HAP-1 (cell line): ENCODE results near the gene OR52D1.

Source experiments
- DNase-seq, 2 experiments: peaks; one replicate each; pipeline ENCODE4 v3.0.0-alpha.2; 2016 to 2020; ENCODE audit warnings: low spot score in 2 of 2
- H3K27me3 ChIP-seq: fragments of 250-450 bp; sonication (Bioruptor Pico); 2 replicates; pipeline ENCODE4 v1.5.1; 2020; ENCODE audit warnings: low read depth, mild to moderate bottlenecking, moderate library complexity
- H3K36me3 ChIP-seq: fragments of 250-450 bp; sonication (Bioruptor Pico); replicated peaks from 2 replicates; pipeline ENCODE4 v1.5.1; 2020; ENCODE audit warnings: mild to moderate bottlenecking
- H3K4me1 ChIP-seq: fragments of 250-450 bp; sonication (Bioruptor Pico); 2 replicates; pipeline ENCODE4 v1.5.1; 2020; ENCODE audit warnings: mild to moderate bottlenecking
- H3K4me3 ChIP-seq: fragments of 250-450 bp; sonication (Bioruptor Pico); 2 replicates; pipeline ENCODE4 v1.5.1; 2020; ENCODE audit warnings: mild to moderate bottlenecking, moderate library complexity
- H3K9me3 ChIP-seq: fragments of 250-450 bp; sonication (Bioruptor Pico); 2 replicates; pipeline ENCODE4 v1.5.1; 2020; ENCODE audit warnings: mild to moderate bottlenecking, moderate library complexity
- in situ Hi-C: fragments of 300-500 bp; cut with MboI; formaldehyde crosslinking; loops from 3 replicates; pipeline ENCODE4 v1.14.3; 2020; ENCODE audit warnings: low sequenced_read_pairs, inconsistent platforms, mixed read lengths

Gene OR52D1

GRCh38 chr11:5488385-5488784, at the start of gene OR52D1:
Gene OR52D1, plus strand, starts transcription at chr11:5488685. Its CDS starts 22 bp downstream, at chr11:5488707.
- H3K9me3 ChIP-seq: no peaks in the 10 kb centered on the region
- no peaks in the 10 kb centered on the region for H3K4me1 ChIP-seq
- DNase-seq: no peak
- no peaks in the 10 kb centered on the region for H3K27me3 ChIP-seq
- no peaks in the 10 kb centered on the region for H3K36me3 ChIP-seq
- in situ Hi-C loops: no loop called here
- no peak within 1 kb of the TSS for H3K4me3 ChIP-seq

DNA sequence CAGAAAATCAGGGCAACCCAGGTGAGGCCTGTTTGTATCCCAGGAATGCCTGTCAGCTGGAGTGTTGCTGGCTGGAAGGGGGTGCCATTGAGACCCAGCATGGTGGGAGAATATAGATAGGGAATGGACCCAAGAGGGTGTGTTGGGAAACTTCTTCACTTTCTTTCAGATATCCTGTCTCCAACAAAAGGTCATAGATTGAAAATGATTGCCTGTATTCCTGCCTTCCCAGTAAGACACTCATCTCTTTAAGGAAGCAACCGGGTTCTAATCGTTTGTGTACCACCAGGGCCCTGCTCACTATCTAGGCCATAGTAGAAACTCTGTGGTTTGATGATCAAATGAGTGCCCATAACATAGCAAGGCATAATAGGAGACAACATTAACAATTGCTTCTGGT, 47.1 kb upstream of the OR52D1 start, which contains the start of gene OR51I1:
OR51I1 (minus strand) TSS at position 101 of the 400 bp plus-strand sequence; CDS start at position 101, 0 bp downstream.
- in situ Hi-C loops: no loop called here
- Histone ChIP-seq H3K9me3 (no peaks in the 10 kb centered on the region), H3K27me3 (no peaks in the 10 kb centered on the region), H3K4me1 (no peaks in the 10 kb centered on the region), H3K4me3 (no peak within 1 kb of the TSS), H3K36me3 (no peaks in the 10 kb centered on the region)
- no peak for DNase-seq

- Histone ChIP-seq H3K36me3 (no peaks in the 10 kb centered on the region), H3K27me3 (no peaks in the 10 kb centered on the region), H3K4me1 (no peaks in the 10 kb centered on the region), H3K9me3 (no peaks in the 10 kb centered on the region), H3K4me3 (no peak overlapping the region)
- DNase-seq: no peak
- in situ Hi-C loops: no loop called here
Observed at GRCh38 chr11:5443835-5444393, 44.6 kb upstream of the OR52D1 start.

DNA sequence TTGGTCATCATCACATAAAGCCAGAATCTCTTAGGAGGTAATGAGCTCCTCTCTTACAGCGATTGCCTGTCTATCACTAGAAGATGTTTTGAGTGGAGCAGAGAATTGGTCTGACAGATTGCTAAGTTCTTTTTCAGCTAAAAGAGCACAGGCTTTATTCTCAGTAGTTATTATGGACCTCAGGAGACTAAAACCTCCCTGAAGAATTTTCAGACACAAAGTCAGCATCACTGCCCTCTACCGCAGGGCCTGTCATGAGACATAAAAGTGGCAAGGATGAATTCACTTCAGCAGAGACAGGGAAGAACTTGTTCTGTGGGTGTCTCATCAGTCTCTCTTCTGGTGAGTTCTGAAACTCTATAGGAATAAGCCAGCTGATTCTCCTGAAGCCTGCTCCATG, 39.5 kb upstream of the OR52D1 start, which contains the start of gene OR51I2:
OR51I2 (plus strand) TSS at position 301 of the 400 bp plus-strand sequence. CDS start 4,166 bp downstream, outside the sequence.
- in situ Hi-C loops: no loop called here
- Histone ChIP-seq H3K9me3 (no peaks in the 10 kb centered on the region), H3K36me3 (no peaks in the 10 kb centered on the region), H3K27me3 (no peaks in the 10 kb centered on the region), H3K4me1 (no peaks in the 10 kb centered on the region), H3K4me3 (no peak within 1 kb of the TSS)
- no peak for DNase-seq

DNA sequence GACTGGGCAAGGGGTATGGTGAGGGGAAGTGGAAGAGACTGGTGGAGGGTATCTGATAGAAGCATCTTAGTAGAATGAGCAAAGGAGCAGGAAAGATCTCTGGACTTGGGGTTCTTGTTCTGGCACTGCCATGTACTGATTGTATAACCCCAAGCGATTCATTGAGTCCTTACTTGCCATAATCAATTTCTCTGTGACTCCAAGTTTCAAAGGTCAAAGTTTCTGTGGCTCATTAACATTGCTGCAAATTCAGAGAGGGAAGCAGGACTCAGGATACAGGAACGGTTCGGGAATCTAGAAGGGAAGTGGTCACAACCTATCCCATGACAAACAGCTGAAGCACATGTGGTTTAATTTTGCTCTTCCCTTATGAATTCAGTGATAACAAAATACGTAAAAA, 39.1 kb upstream of the OR52D1 start:
- no peaks in the 10 kb centered on the region for H3K27me3 ChIP-seq
- in situ Hi-C loops: no loop called here
- H3K36me3 ChIP-seq: no peaks in the 10 kb centered on the region

GRCh38 chr11:5460983-5461621, 27.4 kb upstream of the OR52D1 start:
- DNase-seq: no peak
- H3K36me3 ChIP-seq: no peaks in the 10 kb centered on the region
- H3K4me3 ChIP-seq: no peak overlapping the region
- no peaks in the 10 kb centered on the region for H3K9me3 ChIP-seq
- H3K27me3 ChIP-seq: no peaks in the 10 kb centered on the region
- in situ Hi-C loops: no loop called here
- H3K4me1 ChIP-seq: no peaks in the 10 kb centered on the region

More for the DNA sequence above, 39.1 kb upstream of the OR52D1 start:
- H3K4me3 ChIP-seq: no peak overlapping the region
- no peak for DNase-seq
- H3K9me3 ChIP-seq: no peaks in the 10 kb centered on the region
- H3K4me1 ChIP-seq: no peaks in the 10 kb centered on the region

DNA sequence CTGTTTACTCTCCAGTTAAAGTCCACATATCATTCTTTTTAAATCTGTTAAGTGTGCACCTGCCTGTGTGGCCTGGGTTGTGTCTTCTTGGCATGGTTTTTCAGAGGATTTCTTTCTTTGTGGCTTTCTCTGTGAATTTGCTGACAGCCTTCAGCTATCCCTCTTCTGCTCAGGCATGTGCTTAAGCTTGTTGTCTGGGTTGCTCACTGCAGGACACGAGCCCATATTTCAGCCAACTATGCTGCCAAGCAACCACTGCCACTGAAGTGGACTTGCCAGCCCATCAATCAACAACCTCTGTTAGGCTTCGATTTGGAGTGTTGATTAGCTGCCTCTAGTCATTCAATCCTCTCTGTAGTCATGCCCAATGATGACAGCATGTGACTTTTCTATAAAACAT, 21.0 kb upstream of the OR52D1 start:
- in situ Hi-C loops: no loop called here
- Histone ChIP-seq H3K36me3 (no peaks in the 10 kb centered on the region), H3K4me3 (no peak overlapping the region), H3K9me3 (no peaks in the 10 kb centered on the region), H3K27me3 (no peaks in the 10 kb centered on the region), H3K4me1 (no peaks in the 10 kb centered on the region)
- no peak for DNase-seq

- Histone ChIP-seq H3K4me1 (no peaks in the 10 kb centered on the region), H3K27me3 (no peaks in the 10 kb centered on the region), H3K9me3 (no peaks in the 10 kb centered on the region), H3K4me3 (no peak overlapping the region), H3K36me3 (no peaks in the 10 kb centered on the region)
- DNase-seq: no peak
- in situ Hi-C loops: no loop called here
Observed at GRCh38 chr11:5473921-5474320, 14.6 kb upstream of the OR52D1 start.

- peak; percentile 34 to 53 for DNase-seq
- Histone ChIP-seq H3K9me3 (no peaks in the 10 kb centered on the region), H3K4me1 (no peaks in the 10 kb centered on the region), H3K27me3 (no peaks in the 10 kb centered on the region), H3K36me3 (no peaks in the 10 kb centered on the region), H3K4me3 (no peak overlapping the region)
- in situ Hi-C loops: no loop called here
Observed at GRCh38 chr11:5476186-5476819, 12.2 kb upstream of the OR52D1 start.

GRCh38 chr11:5486003-5486402, 2.5 kb upstream of the OR52D1 start:
- Histone ChIP-seq H3K4me1 (no peaks in the 10 kb centered on the region), H3K4me3 (no peak overlapping the region), H3K9me3 (no peaks in the 10 kb centered on the region), H3K27me3 (no peaks in the 10 kb centered on the region), H3K36me3 (no peaks in the 10 kb centered on the region)
- no peak for DNase-seq
- in situ Hi-C loops: no loop called here

- Histone ChIP-seq H3K9me3 (no peaks in the 10 kb centered on the region), H3K36me3 (no peaks in the 10 kb centered on the region), H3K27me3 (no peaks in the 10 kb centered on the region), H3K4me3 (no peak overlapping the region), H3K4me1 (no peaks in the 10 kb centered on the region)
- DNase-seq: no peak
- in situ Hi-C loops: no loop called here
Observed at GRCh38 chr11:5486421-5486820, 2.1 kb upstream of the OR52D1 start.

DNA sequence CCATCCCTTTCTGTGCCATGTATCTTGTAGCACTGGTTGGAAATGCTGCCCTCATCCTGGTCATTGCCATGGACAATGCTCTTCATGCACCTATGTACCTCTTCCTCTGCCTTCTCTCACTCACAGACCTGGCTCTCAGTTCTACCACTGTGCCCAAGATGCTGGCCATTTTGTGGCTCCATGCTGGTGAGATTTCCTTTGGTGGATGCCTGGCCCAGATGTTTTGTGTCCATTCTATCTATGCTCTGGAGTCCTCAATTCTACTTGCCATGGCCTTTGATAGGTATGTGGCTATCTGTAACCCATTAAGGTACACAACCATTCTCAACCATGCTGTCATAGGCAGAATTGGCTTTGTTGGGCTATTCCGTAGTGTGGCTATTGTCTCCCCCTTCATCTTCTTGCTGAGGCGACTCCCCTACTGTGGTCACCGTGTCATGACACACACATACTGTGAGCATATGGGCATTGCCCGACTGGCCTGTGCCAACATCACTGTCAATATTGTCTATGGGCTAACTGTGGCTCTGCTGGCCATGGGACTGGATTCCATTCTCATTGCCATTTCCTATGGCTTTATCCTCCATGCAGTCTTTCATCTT, 414 bp downstream of the OR52D1 start:
- Histone ChIP-seq H3K9me3 (no peaks in the 10 kb centered on the region), H3K27me3 (no peaks in the 10 kb centered on the region), H3K4me1 (no peaks in the 10 kb centered on the region), H3K36me3 (no peaks in the 10 kb centered on the region), H3K4me3 (no peak overlapping the region)
- DNase-seq: no peak
- in situ Hi-C loops: no loop called here

DNA sequence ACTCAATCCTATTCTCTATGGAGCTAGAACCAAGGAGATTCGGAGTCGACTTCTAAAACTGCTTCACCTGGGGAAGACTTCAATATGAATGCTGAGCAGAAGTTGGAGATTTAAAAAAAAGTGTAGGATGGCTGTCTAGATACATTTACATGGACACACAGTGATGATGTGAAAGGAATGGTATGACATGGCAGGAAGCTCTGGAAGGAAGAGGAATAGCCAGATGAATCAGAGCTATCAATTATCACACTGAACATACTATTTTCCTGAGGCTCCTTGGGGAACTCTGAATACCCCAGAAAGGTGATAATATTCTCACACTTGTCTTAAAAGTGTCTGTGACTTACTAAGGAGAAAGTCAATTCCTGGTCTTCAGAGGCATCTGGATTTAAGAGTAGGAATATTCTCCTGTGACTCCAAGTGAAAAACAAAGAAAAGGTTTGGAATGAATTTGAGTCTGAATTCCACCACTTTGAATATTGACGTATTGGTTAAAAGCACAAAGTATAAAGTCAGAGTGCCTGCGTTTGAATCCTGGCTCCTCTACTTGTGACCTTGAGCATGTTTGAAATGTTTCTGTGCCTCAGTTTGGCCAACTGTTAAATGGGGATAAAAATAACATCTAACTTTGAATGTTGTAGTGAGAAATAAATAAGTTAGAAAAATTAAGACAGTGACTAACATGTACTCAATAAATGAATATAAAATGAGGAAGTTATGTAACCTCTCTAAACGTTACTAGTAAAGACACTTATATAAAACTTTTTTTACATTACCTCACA, 1.3 kb downstream of the OR52D1 start:
- H3K9me3 ChIP-seq: no peaks in the 10 kb centered on the region
- no peak for DNase-seq
- in situ Hi-C loops: no loop called here
- H3K4me1 ChIP-seq: no peaks in the 10 kb centered on the region
- H3K4me3 ChIP-seq: no peak overlapping the region
- no peaks in the 10 kb centered on the region for H3K27me3 ChIP-seq
- no peaks in the 10 kb centered on the region for H3K36me3 ChIP-seq
